HS-5 (cell line): ENCODE results near the gene BCL2.

Experiments
- DNase-seq: peaks from one replicate; pipeline ENCODE4 v3.0.0-alpha.2; 2012; ENCODE audit warnings: low read depth

BCL2 gene

GRCh38 chr18:63286926-63287325 lies 32.6 kb downstream of the BCL2 start:
- DNase-seq: no peak

- DNase-seq: no peak
Measured at GRCh38 chr18:63284827-63285733, 34.5 kb downstream of the BCL2 start.

- DNase-seq: no peak
Measured at GRCh38 chr18:63284173-63284799, 35.3 kb downstream of the BCL2 start.

GRCh38 chr18:63283305-63284094 lies 36.1 kb downstream of the BCL2 start:
- no peak for DNase-seq

GRCh38 chr18:63282793-63283192 lies 36.8 kb downstream of the BCL2 start:
- no peak for DNase-seq

- no peak for DNase-seq
Measured at GRCh38 chr18:63273222-63273927, 46.2 kb downstream of the BCL2 start.

GRCh38 chr18:63272638-63273037 lies 46.9 kb downstream of the BCL2 start:
- DNase-seq: no peak

- DNase-seq: no peak
Measured at GRCh38 chr18:63271881-63272299, 47.7 kb downstream of the BCL2 start.

- DNase-seq: no peak
Measured at GRCh38 chr18:63271148-63271547, 48.4 kb downstream of the BCL2 start.

GRCh38 chr18:63267975-63268721 lies 51.4 kb downstream of the BCL2 start:
- no peak for DNase-seq

- no peak for DNase-seq
Measured at GRCh38 chr18:63266888-63267790, 52.4 kb downstream of the BCL2 start.

- DNase-seq: no peak
Measured at GRCh38 chr18:63265326-63265725, 54.2 kb downstream of the BCL2 start.

GRCh38 chr18:63264871-63265270 lies 54.7 kb downstream of the BCL2 start:
- DNase-seq: no peak

- no peak for DNase-seq
Measured at GRCh38 chr18:63263444-63263843, 56.1 kb downstream of the BCL2 start.

GRCh38 chr18:63262369-63263335 lies 56.9 kb downstream of the BCL2 start:
- DNase-seq: no peak

GRCh38 chr18:63261029-63261428 lies 58.5 kb downstream of the BCL2 start:
- no peak for DNase-seq

GRCh38 chr18:63260380-63260754 lies 59.2 kb downstream of the BCL2 start:
- no peak for DNase-seq

- no peak for DNase-seq
Measured at GRCh38 chr18:63259567-63260379, 59.8 kb downstream of the BCL2 start.
